HG03064 (cell line): ENCODE data around the gene DIRAS1.

ENCODE experiments used
- ATAC-seq: cut with Tn5 transposase; IDR thresholded peaks from one replicate; pipeline ENCODE4 v1.9.1; 2021; ENCODE audit warnings: low read depth; ENCODE audit not compliant: unreplicated experiment

Gene DIRAS1

GRCh38 chr19:2728783-2729387 is 7.7 kb upstream of the DIRAS1 start:
- ATAC-seq = no peak

- ATAC-seq = no peak
Observed at GRCh38 chr19:2727640-2727944, 6.4 kb upstream of the DIRAS1 start.

GRCh38 chr19:2726904-2727639 is 5.9 kb upstream of the DIRAS1 start:
- no peak for ATAC-seq

GRCh38 chr19:2726160-2726855 is 5.1 kb upstream of the DIRAS1 start:
- ATAC-seq = no peak

GRCh38 chr19:2724148-2724557 is 3.0 kb upstream of the DIRAS1 start:
- ATAC-seq = no peak

GRCh38 chr19:2723747-2724146 is 2.6 kb upstream of the DIRAS1 start:
- no peak for ATAC-seq

- no peak for ATAC-seq
Observed at GRCh38 chr19:2723345-2723715, 2.2 kb upstream of the DIRAS1 start.

GRCh38 chr19:2722541-2723344 is 1.6 kb upstream of the DIRAS1 start:
- ATAC-seq = no peak

- no peak for ATAC-seq
Observed at GRCh38 chr19:2721570-2722540, 683 bp upstream of the DIRAS1 start.

GRCh38 chr19:2719920-2720776 is 1.0 kb downstream of the DIRAS1 start:
- ATAC-seq = no peak

GRCh38 chr19:2719232-2719735 is 1.9 kb downstream of the DIRAS1 start:
- ATAC-seq = no peak

- no peak for ATAC-seq
Observed at GRCh38 chr19:2717638-2718541, 3.3 kb downstream of the DIRAS1 start.

GRCh38 chr19:2716722-2717637 is 4.2 kb downstream of the DIRAS1 start:
- ATAC-seq = no peak

- no peak for ATAC-seq
Observed at GRCh38 chr19:2716275-2716650, 4.9 kb downstream of the DIRAS1 start.

- no peak for ATAC-seq
Observed at GRCh38 chr19:2715470-2716274, 5.5 kb downstream of the DIRAS1 start.
